Activated CD8-positive, alpha-beta memory T cell treated with anti-CD3 and anti-CD28 coated beads for 24 hours (primary cell): ENCODE measurements around the gene ELL2.
"Not testable (repeated sequence)": the region's sequence is repeated elsewhere in the genome, so short reads cannot be mapped to it uniquely, and the experiment has no call there.

Source experiments
- DNase-seq: peaks from one replicate; pipeline ENCODE4 v3.0.0-alpha.2; 2020

Gene ELL2

DNA sequence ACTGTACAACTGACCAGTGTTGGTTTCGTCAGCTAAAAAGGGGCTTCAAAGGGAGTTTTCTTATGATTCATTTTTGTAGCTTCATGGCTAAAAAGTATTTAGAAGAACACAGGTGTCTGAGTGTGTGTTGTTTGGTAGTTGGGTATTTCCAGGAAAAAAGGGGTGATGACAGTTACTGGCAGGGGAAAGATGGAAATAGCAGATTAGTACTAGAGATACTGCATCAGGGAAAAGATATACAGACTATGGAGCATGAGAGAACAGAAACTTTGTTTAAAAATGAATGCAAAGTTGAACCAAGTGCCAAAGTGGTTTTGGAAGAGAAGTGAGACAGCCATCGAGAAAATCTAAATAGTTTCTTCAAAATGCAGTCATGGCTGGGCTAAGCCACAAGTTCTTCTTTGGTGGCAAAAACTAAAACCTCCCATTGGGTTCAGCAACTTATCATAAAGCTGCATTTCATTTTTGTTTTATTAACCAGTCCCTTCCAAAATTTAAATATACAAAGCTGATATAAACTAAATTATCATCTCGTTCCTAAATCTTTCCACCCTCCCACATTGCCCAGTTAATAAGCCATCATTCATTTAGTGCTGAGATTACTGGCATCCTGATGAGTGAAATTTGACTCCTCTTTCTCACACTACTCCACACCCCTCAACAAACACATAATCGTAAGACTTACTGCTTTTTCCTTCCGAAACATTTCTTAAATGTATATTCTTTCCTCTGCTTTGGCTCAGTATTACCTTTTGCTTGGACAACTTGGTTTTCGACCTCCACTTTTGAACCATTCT is 33.5 kb downstream of the ELL2 start:
- DNase-seq, result no peak

DNA sequence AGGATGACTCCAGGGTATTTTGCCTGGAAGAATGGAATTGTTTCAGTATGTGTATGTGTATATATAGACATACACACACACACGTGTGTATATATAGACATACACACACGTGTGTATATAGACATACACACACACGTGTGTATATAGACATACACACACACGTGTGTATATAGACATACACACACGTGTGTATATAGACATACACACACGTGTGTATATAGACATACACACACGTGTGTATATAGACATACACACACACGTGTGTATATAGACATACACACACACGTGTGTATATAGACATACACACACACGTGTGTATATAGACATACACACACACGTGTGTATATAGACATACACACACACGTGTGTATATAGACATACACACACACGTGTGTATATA is 34.4 kb downstream of the ELL2 start:
- not testable (repeated sequence) for DNase-seq

DNA sequence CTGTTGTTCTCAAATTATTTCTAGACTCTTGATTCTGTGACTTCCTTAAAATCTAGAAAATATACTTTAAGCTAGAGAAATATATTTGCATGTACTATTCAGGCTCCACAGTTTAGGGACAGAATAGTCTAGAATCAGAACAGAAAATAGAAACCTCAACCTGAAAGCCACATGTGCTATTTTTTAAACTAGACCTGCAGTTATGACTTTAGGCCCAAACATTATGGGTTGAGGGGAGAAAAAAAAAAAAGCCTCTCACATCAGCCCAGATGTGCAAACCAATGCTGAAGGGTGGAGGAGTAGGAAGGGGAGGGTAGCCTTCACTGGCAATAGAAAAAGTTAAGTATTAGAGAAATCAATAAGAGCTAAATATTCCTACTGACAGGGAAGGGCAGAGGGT is 35.7 kb downstream of the ELL2 start:
- no peak for DNase-seq

DNA sequence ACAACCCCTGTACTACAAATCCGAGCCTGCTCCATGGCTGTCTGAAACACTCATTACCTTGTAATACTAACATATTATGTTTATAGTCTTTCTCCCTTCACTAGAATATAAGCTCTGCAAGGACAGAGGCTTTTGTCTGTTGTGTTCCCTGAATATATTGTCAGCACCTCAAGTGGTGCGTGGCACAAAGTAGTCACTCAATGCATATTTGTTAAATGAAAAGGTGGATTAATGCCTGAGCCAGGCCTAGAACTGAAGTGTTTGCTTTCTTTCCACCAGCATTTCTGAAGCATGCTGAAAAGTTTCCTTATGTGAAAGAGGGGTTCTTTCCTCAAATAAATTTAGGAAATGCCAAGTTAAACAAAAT is 36.3 kb downstream of the ELL2 start:
- no peak for DNase-seq

DNA sequence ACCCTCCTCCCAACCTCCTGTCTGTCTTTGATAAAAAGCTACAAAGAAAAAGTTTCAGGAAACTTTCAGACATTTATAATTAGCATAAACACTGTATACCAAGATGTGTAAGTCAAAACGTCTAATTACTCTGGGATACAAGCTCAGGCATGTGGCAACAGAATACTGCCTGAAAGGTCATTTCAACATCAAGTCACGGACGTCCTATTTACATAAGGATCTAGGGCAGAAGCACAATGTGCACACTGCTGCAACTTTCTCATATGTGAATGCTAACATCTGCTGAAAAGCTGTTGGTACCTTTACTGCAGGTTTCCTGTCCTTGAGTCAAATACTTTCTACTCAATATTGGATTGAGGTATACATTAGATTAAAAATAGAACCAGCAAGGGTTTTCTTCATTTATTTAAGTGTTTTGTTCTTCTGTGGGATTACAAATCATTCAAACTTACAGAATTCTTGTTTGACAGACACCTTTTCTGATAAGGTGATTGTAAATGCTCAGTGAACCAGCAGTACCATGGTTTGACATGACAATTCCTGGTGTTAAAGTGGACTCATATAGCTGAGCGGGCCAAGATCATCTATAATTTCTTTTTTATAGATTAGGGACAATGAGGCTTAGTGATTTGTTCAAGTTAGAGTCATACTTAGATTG is 36.8 kb downstream of the ELL2 start:
- DNase-seq, result no peak

GRCh38 chr5:95923918-95924544 is 37.6 kb downstream of the ELL2 start:
- no peak for DNase-seq

DNA sequence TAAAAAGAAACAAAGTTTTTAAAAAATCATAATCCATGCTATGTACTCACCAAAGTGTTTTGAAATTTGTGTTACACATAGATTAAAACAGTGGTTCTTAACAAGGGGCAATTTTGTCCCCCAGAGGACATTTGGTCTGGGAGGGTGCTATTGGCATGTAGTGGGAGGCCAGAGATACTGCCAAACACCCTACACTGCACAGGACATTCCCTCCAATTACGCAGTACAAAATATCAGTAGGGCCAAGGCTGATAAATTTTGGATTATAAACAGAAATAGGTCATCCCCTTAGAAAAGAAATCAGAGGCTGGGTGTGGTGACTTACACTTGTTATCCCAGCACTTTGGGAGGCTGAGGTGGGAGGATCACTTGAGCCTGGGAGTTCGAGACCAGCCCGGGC is 38.9 kb downstream of the ELL2 start:
- no peak for DNase-seq

DNA sequence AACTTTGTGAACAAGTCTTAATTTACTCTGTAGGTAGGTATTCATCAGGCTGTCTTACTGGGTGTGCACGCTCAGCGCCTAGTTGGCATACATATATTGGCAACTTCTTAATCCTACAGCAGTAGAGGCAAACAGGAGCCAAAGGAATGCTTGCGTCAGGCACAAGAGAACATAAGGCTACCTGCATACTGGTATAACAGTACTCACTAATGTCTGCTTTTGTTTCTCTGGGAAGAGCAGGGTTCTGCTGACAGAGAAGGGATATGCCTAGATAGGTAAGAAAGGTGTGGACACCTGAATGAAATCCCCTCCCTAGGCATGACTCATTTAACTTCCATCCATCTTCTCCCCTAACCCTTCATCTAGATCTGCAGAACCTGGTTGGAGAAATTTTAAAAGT is 40.1 kb downstream of the ELL2 start:
- no peak for DNase-seq

DNA sequence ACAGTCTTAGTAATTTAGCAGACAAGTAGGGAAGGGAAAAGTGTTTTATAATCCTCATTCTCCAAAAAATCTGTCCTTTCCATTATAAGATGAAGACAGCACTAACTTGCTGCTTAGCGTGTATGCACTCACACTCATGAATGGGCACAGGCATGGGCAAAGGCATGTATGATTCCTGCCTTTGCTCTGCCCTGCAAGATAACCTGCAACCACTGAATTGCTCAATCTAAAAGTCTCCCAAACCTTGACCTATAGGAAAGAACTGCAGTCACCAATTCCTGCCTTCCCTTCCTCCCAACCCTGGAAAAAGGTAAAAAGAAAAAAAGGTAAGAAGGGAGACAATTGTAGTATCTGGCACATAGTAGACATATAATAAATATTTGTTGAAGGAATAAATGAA is 40.8 kb downstream of the ELL2 start:
- no peak for DNase-seq

DNA sequence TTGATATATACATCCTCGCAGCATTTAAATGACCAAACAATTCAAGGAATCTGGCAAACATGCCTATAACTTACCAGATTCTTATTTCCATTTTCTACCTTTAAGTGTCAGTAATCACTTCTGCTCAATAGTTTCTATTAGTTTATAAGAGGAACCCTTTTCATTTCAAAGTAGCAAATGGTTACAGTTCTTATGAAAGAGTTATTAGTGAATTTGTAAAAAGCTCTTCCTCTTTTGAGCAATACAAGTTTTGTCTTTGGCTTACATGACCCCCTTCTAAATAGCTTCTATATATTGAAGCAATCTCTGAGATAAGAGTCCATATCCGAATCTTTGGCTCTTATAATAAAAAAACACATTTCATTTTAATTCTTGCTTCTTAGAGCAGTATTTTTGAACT is 42.0 kb downstream of the ELL2 start:
- DNase-seq, result no peak

- DNase-seq, result no peak
These were observed 43.1 kb downstream of the ELL2 start for GRCh38 chr5:95918421-95919006.

DNA sequence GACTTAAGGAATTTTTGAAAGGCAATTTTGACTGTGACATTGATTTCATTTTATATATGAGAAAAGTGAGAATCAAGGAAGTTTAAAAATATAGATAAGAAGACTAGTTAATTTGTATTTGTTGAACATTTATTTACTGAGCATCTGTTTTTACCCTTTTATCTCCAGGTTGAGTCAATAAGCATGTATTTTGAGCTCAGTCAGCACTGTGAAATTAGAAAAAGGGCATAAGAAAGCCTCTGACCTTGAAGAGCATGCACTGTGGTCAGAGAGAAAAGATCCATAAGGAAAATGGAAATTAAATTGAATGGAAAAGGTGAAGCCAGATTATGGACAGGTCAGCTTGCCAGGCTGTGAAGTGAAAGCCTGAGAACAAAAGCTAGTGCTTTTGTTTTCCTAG is 44.4 kb downstream of the ELL2 start:
- no peak for DNase-seq

DNA sequence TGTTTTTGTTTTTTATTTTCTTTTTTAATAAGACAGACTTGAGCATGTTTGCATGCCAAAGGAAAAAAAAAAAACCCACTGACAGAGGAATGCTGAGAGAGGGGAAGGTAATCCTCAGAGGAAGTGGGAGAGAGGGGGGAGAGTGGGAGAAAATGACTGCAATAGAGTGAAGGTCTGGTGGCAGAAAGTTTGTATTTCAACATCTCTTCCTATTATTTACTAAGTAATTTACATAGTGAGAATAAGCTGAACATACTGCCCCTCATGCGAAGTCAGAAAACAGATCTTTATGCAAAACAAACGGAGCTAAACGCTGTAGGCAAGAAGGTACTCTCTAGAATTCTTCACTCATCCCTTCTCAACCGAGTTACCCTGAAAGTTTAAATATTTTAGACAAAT is 45.0 kb downstream of the ELL2 start:
- no peak for DNase-seq

- no peak for DNase-seq
These were observed 45.5 kb downstream of the ELL2 start for GRCh38 chr5:95915999-95916686.

GRCh38 chr5:95913663-95914062 is 48.0 kb downstream of the ELL2 start:
- DNase-seq, result no peak

- no peak for DNase-seq
These were observed 49.6 kb downstream of the ELL2 start for GRCh38 chr5:95912029-95912428.

- no peak for DNase-seq
These were observed 51.1 kb downstream of the ELL2 start for GRCh38 chr5:95910521-95910920.

- DNase-seq, result no peak
These were observed 51.9 kb downstream of the ELL2 start for GRCh38 chr5:95909738-95910137.

DNA sequence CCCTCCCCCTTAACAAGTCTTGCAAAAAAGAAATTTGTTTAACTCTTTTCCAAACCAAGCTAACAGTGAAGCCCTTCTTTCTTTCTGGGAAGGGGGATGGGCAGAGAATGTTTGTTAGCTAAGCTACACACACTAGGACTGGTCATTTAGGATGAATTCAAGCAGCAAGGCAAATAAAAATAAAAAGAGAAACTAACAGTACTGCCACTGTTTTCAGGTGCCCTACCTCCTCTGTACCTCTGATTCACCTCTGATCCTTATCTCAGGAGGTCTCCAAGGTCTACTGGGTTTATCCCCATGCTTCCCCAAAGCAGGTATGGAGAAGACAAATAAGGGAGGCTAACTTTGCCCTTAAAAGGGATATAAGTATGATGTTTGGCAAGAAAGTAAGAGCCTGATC is 52.9 kb downstream of the ELL2 start:
- no peak for DNase-seq

- DNase-seq, result no peak
These were observed 53.6 kb downstream of the ELL2 start for GRCh38 chr5:95907740-95908706.

DNA sequence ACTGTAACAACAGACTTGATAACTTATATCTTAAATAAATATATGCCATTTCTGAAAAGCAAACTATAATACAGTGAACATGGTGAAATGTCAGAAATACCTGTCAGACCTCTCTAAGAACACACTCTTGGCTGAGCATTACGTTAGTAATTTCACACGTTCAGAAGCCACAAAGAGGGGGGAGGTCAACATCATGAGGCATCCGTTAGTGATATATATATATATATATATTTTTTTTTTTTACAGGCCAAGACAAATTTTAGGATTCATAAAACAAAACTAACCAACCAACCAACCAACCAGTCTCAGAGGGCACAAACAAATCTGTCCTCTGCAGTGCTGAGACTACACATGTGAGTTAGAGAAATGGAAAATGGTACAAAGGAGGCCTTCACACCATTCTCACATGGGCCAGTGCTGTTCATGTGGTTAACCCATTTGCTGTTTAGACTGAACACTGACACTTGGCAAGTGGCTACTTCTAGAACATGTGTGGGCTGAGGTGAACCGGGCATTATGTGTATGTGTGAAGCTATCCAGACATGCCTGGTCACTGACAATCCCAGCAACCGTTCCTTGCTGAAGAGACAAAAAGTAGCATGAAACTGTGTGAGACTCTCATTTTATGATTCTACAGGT is 54.5 kb downstream of the ELL2 start:
- DNase-seq, result no peak

- DNase-seq, result not testable (repeated sequence)
These were observed 55.3 kb downstream of the ELL2 start for GRCh38 chr5:95906398-95906797.
